BLaER1 (cell line): ENCODE results near the gene KCNMB3.
A peak's percentile ranks its signal among the peaks of the same experiment; 100 is the strongest.

ENCODE experiments used
- H3K27ac ChIP-seq: shearing (Covaris generic); formaldehyde crosslinking; 2 replicates; pipeline ENCODE4 v1.8.1; 2022
- H3K27me3 ChIP-seq: shearing (Covaris generic); formaldehyde crosslinking; 2 replicates; pipeline ENCODE4 v1.8.1; 2022
- H3K36me3 ChIP-seq: shearing (Covaris generic); formaldehyde crosslinking; 2 replicates; pipeline ENCODE4 v1.8.1; 2022
- H3K4me1 ChIP-seq: shearing (Covaris generic); formaldehyde crosslinking; 2 replicates; pipeline ENCODE4 v1.8.1; 2022
- H3K4me2 ChIP-seq: shearing (Covaris generic); formaldehyde crosslinking; 2 replicates; pipeline ENCODE4 v1.8.1; 2022
- H3K4me3 ChIP-seq: shearing (Covaris generic); formaldehyde crosslinking; 2 replicates; pipeline ENCODE4 v1.8.1; 2022
- H3K9ac ChIP-seq: shearing (Covaris generic); formaldehyde crosslinking; 2 replicates; pipeline ENCODE4 v1.8.1; 2022
- H3K9me3 ChIP-seq: shearing (Covaris generic); formaldehyde crosslinking; 2 replicates; pipeline ENCODE4 v1.8.1; 2022
- H4K20me1 ChIP-seq: shearing (Covaris generic); formaldehyde crosslinking; 2 replicates; pipeline ENCODE4 v1.8.1; 2022
- Cebpa-rat ChIP-seq: shearing (Covaris generic); IDR thresholded peaks from 2 replicates; pipeline ENCODE4 v1.8.1; 2022

Gene KCNMB3

DNA sequence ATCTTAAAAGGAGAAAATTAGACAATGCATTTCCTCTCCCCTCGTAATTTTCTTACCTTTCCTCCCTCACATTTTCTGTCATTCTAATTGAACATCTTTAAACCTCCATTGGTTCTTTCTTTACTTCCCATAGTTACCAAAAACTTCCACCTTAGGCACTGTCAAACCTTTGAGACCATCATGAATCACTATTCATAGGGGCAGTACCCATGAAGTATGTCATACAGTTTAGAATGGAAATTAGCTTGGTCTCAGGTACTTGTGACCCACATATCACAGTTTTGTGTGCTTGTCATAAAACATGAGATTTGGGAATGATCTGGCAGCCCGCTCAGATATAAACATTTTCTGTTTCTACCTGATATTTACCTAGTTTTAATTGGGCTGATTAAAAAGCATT is 50.1 kb downstream of the KCNMB3 start:
- TF ChIP-seq Cebpa-rat = no peak
- Histone ChIP-seq H3K4me2 (no peak overlapping the region), H4K20me1 (peaks cover 21% of the 10 kb centered on the region), H3K4me1 (peaks cover 18% of the 10 kb centered on the region), H3K4me3 (no peak overlapping the region), H3K9me3 (0 out of 2 replicates have a peak, but pooled peaks cover 3% of the 10 kb centered on the region), H3K9ac (no peak overlapping the region), H3K36me3 (peaks cover 61% of the 10 kb centered on the region), H3K27me3 (no peaks in the 10 kb centered on the region), H3K27ac (no peak overlapping the region)

- H3K27me3 ChIP-seq = no peaks in the 10 kb centered on the region
- H3K36me3 ChIP-seq = peaks cover 23% of the 10 kb centered on the region
- peaks cover 40% of the 10 kb centered on the region for H3K4me1 ChIP-seq
- no peak overlapping the region for H3K4me3 ChIP-seq
- H4K20me1 ChIP-seq = peaks cover 61% of the 10 kb centered on the region
- H3K9me3 ChIP-seq = no peaks in the 10 kb centered on the region
- no peak overlapping the region for H3K9ac ChIP-seq
- H3K27ac ChIP-seq = peak overlapping the region; percentile 10; the same call in 1 of the 2 replicates
- H3K4me2 ChIP-seq = peak overlapping the region; percentile 61
- TF ChIP-seq Cebpa-rat = no peak
Observed at GRCh38 chr3:179196700-179197099, 54.2 kb downstream of the KCNMB3 start.

- Histone ChIP-seq H3K4me1 (peaks cover 40% of the 10 kb centered on the region), H4K20me1 (peaks cover 67% of the 10 kb centered on the region), H3K27me3 (no peaks in the 10 kb centered on the region), H3K9me3 (no peaks in the 10 kb centered on the region), H3K4me2 (peak overlapping the region; percentile 61), H3K27ac (no peak overlapping the region), H3K4me3 (no peak overlapping the region), H3K9ac (no peak overlapping the region), H3K36me3 (peaks cover 17% of the 10 kb centered on the region)
- no peak for TF ChIP-seq Cebpa-rat
Observed at GRCh38 chr3:179196098-179196497, 54.8 kb downstream of the KCNMB3 start.

DNA sequence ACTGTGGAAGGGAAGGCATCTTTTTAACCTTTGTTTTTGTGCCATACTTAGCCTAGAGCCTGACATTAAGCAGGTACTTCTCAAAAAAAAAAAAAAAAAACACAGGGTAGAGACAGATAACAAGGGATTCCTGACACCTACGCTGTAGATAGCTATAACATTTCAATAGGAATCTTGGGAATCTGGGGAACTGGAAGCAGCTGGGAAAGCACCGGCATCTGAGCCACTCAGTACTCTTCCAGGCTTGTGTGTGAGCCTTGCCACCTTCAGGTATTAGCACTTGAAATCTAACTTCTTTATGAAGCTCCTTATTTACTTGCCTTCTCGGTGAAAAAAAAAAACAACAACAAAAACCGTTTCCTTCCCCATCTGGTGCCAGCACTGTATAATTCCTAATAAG is 56.0 kb downstream of the KCNMB3 start:
- peak overlapping the region; percentile 28; the same call in 1 of the 2 replicates for H3K27ac ChIP-seq
- no peak overlapping the region for H3K4me3 ChIP-seq
- peak overlapping the region; percentile 61 for H3K4me2 ChIP-seq
- no peak for TF ChIP-seq Cebpa-rat
- peaks cover 79% of the 10 kb centered on the region for H4K20me1 ChIP-seq
- H3K27me3 ChIP-seq = no peaks in the 10 kb centered on the region
- no peaks in the 10 kb centered on the region for H3K9me3 ChIP-seq
- H3K4me1 ChIP-seq = peaks cover 40% of the 10 kb centered on the region
- H3K36me3 ChIP-seq = peaks cover 11% of the 10 kb centered on the region; the same call in 1 of the 2 replicates
- no peak overlapping the region for H3K9ac ChIP-seq
